ENCODE data around the gene TRAK2.

The TRAK2 gene

GRCh38 chr2:201415149-201415548, 36.1 kb downstream of the TRAK2 start:
- TF ChIP-seq CTCF (IDR thresholded peaks at IDR 0.05; ENCODE audit: low read depth, low read length, missing control alignments), result no peak
- DNase-seq (ENCODE audit: extremely low read depth, low read depth), result no peak
- no peak overlapping the region for H3K4me3 ChIP-seq (replicated peaks; ENCODE audit: low read depth, low read length)

GRCh38 chr2:201414099-201415023, 36.9 kb downstream of the TRAK2 start:
- no peak for DNase-seq (ENCODE audit: extremely low read depth, low read depth)
- no peak overlapping the region for H3K4me3 ChIP-seq (replicated peaks; ENCODE audit: low read depth, low read length)
- no peak for TF ChIP-seq CTCF (IDR thresholded peaks at IDR 0.05; ENCODE audit: low read depth, low read length, missing control alignments)

- no peak for DNase-seq (ENCODE audit: extremely low read depth, low read depth)
- TF ChIP-seq CTCF (IDR thresholded peaks at IDR 0.05; ENCODE audit: low read depth, low read length, missing control alignments), result no peak
- no peak overlapping the region for H3K4me3 ChIP-seq (replicated peaks; ENCODE audit: low read depth, low read length)
These were observed 37.7 kb downstream of the TRAK2 start for GRCh38 chr2:201413552-201413951.

- no peak for DNase-seq (ENCODE audit: extremely low read depth, low read depth)
- no peak overlapping the region for H3K4me3 ChIP-seq (replicated peaks; ENCODE audit: low read depth, low read length)
- no peak for TF ChIP-seq CTCF (IDR thresholded peaks at IDR 0.05; ENCODE audit: low read depth, low read length, missing control alignments)
These were observed 38.1 kb downstream of the TRAK2 start for GRCh38 chr2:201413143-201413542.

GRCh38 chr2:201411421-201411820, 39.8 kb downstream of the TRAK2 start:
- no peak overlapping the region for H3K4me3 ChIP-seq (replicated peaks; ENCODE audit: low read depth, low read length)
- no peak for TF ChIP-seq CTCF (IDR thresholded peaks at IDR 0.05; ENCODE audit: low read depth, low read length, missing control alignments)
- no peak for DNase-seq (ENCODE audit: extremely low read depth, low read depth)

- DNase-seq (ENCODE audit: extremely low read depth, low read depth), result no peak
- no peak for TF ChIP-seq CTCF (IDR thresholded peaks at IDR 0.05; ENCODE audit: low read depth, low read length, missing control alignments)
- H3K4me3 ChIP-seq (replicated peaks; ENCODE audit: low read depth, low read length), result no peak overlapping the region
These were observed 42.3 kb downstream of the TRAK2 start for GRCh38 chr2:201408931-201409330.

Measured in HFF-Myc (cell line).